Heart left ventricle (tissue), 16 donors: ENCODE measurements around the gene CCNY. TPM values are rescaled to one million over a fixed set of nuclear protein-coding genes. Genes with fewer than 3 reads are reported as not detected.

Source experiments
- ATAC-seq, 4 donors: fragments of 200-7000 bp; cut with Tn5 transposase; one replicate each; pipeline ENCODE4 v1.9.1; 2020 to 2022; ENCODE audit warnings: moderate library complexity in 4 of 4, mild to moderate bottlenecking in 3 of 4, moderate number of reproducible peaks in 1 of 4
- DNase-seq, 5 donors: peaks; one replicate each; pipeline ENCODE4 v3.0.0-alpha.2; 2020
- H3K27ac ChIP-seq, 12 donors: fragments of 200-600 bp; sonication (generic) in 4 of 12; one replicate each; pipeline versions ENCODE4 v1.5.0 to v1.8.0; 2016 to 2022; ENCODE audit warnings: mild to moderate bottlenecking in 2 of 12
- H3K27me3 ChIP-seq, 9 donors: fragments of 200-600 bp; sonication (generic) in 2 of 9; one replicate each; pipeline versions ENCODE4 v1.5.1 to v1.8.0; 2016 to 2022; ENCODE audit warnings: mild to moderate bottlenecking in 3 of 9
- H3K36me3 ChIP-seq, 9 donors: fragments of 200-600 bp; sonication (generic) in 2 of 9; one replicate each; pipeline versions ENCODE4 v1.5.0 to v1.8.0; 2018 to 2022; ENCODE audit warnings: mild to moderate bottlenecking in 2 of 9
- H3K4me1 ChIP-seq, 12 donors: fragments of 200-600 bp; sonication (generic) in 4 of 12; one replicate each; pipeline versions ENCODE4 v1.5.0 to v1.8.0; 2016 to 2022; ENCODE audit warnings: mild to moderate bottlenecking in 3 of 12
- H3K4me3 ChIP-seq, 12 donors: fragments of 200-600 bp; sonication (generic) in 4 of 12; one replicate each; pipeline versions ENCODE4 v1.5.0 to v1.8.0; 2017 to 2022; ENCODE audit warnings: mild to moderate bottlenecking in 9 of 12, moderate library complexity in 4 of 12
- H3K9me3 ChIP-seq, 12 donors: fragments of 200-600 bp; sonication (generic) in 4 of 12; one replicate each; pipeline versions ENCODE4 v1.5.0 to v1.8.0; 2016 to 2022; ENCODE audit warnings: mild to moderate bottlenecking in 1 of 12
- POLR2A ChIP-seq, 2 donors: fragments of 450-650 bp; IDR thresholded peaks; one replicate each; pipeline ENCODE4 v1.6.1; 2017; ENCODE audit warnings: antibody characterized with exemption in 2 of 2, mild to moderate bottlenecking in 2 of 2, moderate library complexity in 2 of 2
- WGBS, 4 donors: extraction: QIAGEN DNeasy Blood & Tissue Kit in 2 of 4; methylation state at CpG; one replicate each; pipeline versions ENCODE4 v1.1.5 to v1.1.7; 2013 to 2018; 5-methylcytosine and 5-hydroxymethylcytosine counted together
- intact Hi-C, 10 donors: fragments of 100-400 bp; cut with DNase I; formaldehyde crosslinking; loops; one replicate each; pipeline versions ENCODE4 v1.11.1 to v1.14.2; 2022
- polyA plus RNA-seq, 2 donors: library from polyadenylated mRNA; stranded (reverse); fragments of 200-250 nt; gene quantifications; one replicate each; pipeline ENCODE4 v1.2.3, GENCODE V29; 2013
- total RNA-seq, 9 donors: library from RNA; depleted of rRNA in 2 of 9; stranded (reverse); fragments of >200 nt in 2 of 9; fragmentation: NEBNext Ultra II Directional in 3 of 9; extraction: Animal tissue kit (Norgen Biotek cat#: 25700) in 3 of 9; gene quantifications; one replicate each; pipeline versions ENCODE4 v1.1.0 to v1.2.4, GENCODE V29; 2016 to 2023
- TF ChIP-seq, protein P1 (sequence below), 12 donors: fragments of 200-600 bp; sonication (generic) in 4 of 12; IDR thresholded peaks; one replicate each; pipeline versions ENCODE4 v1.5.0 to v1.8.0; 2018 to 2022; ENCODE audit warnings: antibody characterized with exemption in 12 of 12, mild to moderate bottlenecking in 5 of 12
- donor health status: ischemic (EF 13 %, LVEDD 7.1; RV severe dilation, severe dysfunction).
- donor health status: healthy with polysubstance abuse.
- donor health status: DM: no; HTN: yes; CAD: no.
- donor health status: DM: no; HTN: no; CAD: no.
- donor health status: ischemic (EF 25% LVEDD 6.9; RV normal size, moderate dysfunction).
- donor health status: ischemic (EF 25% LVEDD 5.7; RV mildly dilated, moderate dysfunction).
- donor health status: healthy.
- donor health status: DM: yes; HTN: yes; CAD: no.
- donor health status: ischemic (EF 35%, LVEDD 5.7; RV mildly dilated, moderate dysfunction).
- donor health status: nonischemic (EF 11% LVEDD 7.7; RV severe dilation, severe dysfunction).
- donor health status: DM: yes; HTN: yes; CAD: no.
- donor health status: PGD.
- donor health status: ischemic (EF 29% LVEDD 5.4; RV normal size, mild dysfunction).
- donor health status: nonischemic (EF 23%, LVEDD 6.1; RV moderate dilation, normal function).

The CCNY gene
- total and polyA plus RNA-seq, 11 donors = 26.4 to 106 (median 80.7) TPM

DNA sequence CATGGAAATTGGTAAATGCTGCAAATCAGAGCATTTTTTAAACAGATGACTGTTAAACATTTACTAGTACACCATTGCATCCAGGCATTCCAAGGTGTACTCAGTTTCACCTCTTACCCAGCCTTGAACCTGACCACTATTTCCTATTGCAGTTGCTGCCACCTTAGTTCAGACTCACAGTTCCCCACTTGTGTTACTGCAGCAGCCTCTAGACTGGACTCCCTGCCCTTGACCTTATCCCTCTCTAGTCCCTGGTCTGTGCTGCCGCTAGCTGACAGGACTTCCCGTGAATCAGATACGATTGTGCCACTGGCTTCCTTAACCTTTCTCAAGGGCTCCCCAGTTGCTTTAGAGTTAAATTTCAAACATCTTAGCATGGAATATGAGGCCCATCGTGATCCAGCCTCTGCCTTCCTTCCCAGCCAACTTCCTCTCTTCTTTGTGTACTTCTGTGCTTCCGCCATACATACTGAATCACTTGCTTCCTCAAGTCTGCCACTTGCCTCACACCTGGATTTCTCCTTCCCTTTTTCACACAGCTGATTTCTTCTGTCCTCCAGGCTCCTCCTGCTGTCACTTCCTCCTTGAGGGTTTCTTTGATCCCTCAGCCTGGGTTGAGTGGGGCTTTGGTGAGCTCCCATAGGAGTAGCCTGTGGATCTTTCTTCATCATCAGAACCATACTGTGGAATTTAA lies 150.1 kb downstream of the CCNY start:
- Histone ChIP-seq H3K9me3 (no peaks in the 10 kb centered on the region), H3K27ac (peak overlapping the region in 2 of 12 donors; percentile 12 to 48), H3K4me3 (no peak overlapping the region), H3K4me1 (peaks cover 0 to 39% (median 27%) of the 10 kb centered on the region in 12 donors), H3K36me3 (peaks cover 0 to 11% (median 2%) of the 10 kb centered on the region in 9 donors), H3K27me3 (no peaks in the 10 kb centered on the region)
- intact Hi-C loops = no loop called here
- no peak for TF ChIP-seq POLR2A (IDR thresholded peaks at IDR 0.05)
- TF ChIP-seq, protein P1, sequence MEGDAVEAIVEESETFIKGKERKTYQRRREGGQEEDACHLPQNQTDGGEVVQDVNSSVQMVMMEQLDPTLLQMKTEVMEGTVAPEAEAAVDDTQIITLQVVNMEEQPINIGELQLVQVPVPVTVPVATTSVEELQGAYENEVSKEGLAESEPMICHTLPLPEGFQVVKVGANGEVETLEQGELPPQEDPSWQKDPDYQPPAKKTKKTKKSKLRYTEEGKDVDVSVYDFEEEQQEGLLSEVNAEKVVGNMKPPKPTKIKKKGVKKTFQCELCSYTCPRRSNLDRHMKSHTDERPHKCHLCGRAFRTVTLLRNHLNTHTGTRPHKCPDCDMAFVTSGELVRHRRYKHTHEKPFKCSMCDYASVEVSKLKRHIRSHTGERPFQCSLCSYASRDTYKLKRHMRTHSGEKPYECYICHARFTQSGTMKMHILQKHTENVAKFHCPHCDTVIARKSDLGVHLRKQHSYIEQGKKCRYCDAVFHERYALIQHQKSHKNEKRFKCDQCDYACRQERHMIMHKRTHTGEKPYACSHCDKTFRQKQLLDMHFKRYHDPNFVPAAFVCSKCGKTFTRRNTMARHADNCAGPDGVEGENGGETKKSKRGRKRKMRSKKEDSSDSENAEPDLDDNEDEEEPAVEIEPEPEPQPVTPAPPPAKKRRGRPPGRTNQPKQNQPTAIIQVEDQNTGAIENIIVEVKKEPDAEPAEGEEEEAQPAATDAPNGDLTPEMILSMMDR (IDR thresholded peaks at IDR 0.05) = no peak
- ATAC-seq (peak in 3 of 4 donors; percentile 56 to 63 (median 62)), DNase-seq (no peak)
- WGBS, 4 donors = 43 to 51% (median 45%) methylated on average over 5 of the region's 5 CpGs

DNA sequence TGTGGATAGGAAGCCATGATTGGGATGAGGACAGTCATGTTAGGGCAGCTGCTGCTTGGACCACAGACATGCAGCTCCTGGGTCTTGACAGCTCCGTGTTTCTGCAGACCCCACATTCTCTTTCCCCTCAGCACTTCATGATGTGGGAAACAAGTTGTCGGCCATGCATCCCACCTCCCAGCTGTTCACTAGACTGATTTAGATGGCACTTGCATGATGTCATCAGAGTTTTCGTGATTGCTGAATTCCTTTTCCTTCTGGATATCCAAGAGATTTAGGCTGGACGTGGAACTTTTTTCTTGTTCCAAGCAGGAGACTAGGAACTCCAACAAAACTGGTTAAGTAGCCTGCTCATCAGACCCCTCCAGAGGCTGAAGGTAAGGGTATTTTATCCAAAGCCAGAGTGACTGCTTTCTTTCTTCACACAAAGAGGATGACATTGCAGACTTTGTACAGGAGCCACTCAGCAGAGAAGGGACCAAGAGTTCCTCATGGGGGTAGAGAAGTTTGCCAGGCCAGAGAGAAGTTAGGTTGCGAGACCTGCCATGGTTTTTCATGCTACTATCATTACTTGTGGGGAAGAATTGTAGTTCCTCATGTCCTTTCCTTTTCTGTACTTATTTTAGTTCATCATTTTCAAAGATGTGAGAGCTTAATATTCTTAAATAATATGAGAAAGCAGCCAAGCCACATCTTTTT lies 151.2 kb downstream of the CCNY start:
- intact Hi-C loops = no loop called here
- Histone ChIP-seq H3K36me3 (peaks cover 0 to 11% (median 2%) of the 10 kb centered on the region in 9 donors), H3K27me3 (no peaks in the 10 kb centered on the region), H3K9me3 (no peaks in the 10 kb centered on the region), H3K27ac (peak overlapping the region in 2 of 12 donors; percentile 22 to 48), H3K4me3 (no peak overlapping the region), H3K4me1 (peaks cover 0 to 33% (median 20%) of the 10 kb centered on the region in 12 donors)
- 68 to 79% (median 72%) methylated on average over 5 of the region's 5 CpGs for WGBS, 4 donors
- no peak for TF ChIP-seq POLR2A (IDR thresholded peaks at IDR 0.05)
- ATAC-seq = peak in 1 of 4 donors; percentile 48
- no peak for DNase-seq

DNA sequence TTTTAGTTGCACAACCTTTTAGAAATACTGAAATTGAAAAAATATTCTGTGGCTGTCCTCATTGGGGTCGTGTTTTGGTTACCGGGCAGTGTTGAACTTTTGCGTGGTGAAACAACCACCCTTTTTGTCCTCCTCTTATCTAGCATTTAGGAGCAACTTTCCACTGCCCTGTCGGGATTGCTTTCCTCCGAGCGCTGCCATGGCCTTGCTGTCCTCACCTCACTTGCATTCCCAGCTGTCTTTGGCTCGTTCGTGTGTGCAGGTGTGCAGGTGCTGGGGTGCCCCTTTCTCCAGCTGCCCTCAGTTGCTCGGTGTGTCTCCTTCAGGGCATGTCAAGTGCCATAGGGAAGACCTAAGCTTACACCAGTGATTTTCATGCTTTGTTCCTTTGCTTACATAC lies 151.9 kb downstream of the CCNY start:
- peaks cover 0 to 40% (median 21%) of the 10 kb centered on the region in 12 donors for H3K4me1 ChIP-seq
- DNase-seq = no peak
- ATAC-seq = peak in 2 of 4 donors; percentile 23 to 50
- no peaks in the 10 kb centered on the region for H3K27me3 ChIP-seq
- H3K36me3 ChIP-seq = peaks cover 0 to 11% (median 2%) of the 10 kb centered on the region in 9 donors
- H3K9me3 ChIP-seq = no peaks in the 10 kb centered on the region
- no peak overlapping the region for H3K4me3 ChIP-seq
- no peak for TF ChIP-seq POLR2A (IDR thresholded peaks at IDR 0.05)
- TF ChIP-seq, protein P1 (IDR thresholded peaks at IDR 0.05) = no peak
- WGBS, 4 donors = 55 to 65% (median 58%) methylated on average over 9 of the region's 9 CpGs
- intact Hi-C loops = no loop called here
- H3K27ac ChIP-seq = peak overlapping the region in 1 of 12 donors; percentile 5

DNA sequence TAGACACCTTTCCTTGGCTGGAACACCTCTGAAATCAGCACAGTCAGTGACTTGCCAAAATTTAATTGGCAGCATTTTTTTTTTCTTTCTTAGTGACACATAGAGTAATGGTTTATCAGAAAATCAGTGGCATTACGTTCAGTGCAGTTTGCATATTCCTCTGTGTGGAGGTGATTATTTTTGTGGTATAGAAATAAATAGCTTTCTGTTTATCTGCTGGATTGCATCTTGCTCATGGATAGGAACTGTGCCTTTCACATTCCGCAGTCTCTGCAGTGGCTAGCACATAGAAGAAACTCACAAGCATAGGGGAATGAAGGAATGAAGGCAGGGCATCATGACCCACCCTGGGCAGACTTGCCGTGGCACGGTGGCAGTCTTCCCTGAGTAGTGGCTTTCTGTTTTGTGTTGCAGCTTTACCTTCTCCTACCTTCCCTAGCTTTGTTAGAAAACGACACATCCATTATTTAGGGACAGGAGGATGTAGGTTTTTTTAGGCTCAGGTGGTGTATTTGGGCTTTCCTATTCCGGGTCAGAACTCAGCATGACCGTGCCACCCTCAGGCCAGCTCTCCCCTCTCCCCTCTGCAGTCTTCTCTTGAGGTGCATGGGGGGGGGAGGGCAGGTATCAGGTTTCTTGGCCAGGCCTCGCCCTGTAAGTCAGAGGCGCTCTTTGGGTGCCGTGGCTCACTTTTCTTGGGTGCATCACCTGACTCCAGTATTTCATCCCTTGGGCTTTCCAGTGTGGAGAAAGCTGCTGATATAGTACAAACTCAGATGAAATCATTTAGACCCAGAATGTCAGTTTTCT lies 156.3 kb downstream of the CCNY start:
- TF ChIP-seq, protein P1 (IDR thresholded peaks at IDR 0.05) = no peak
- no peak for TF ChIP-seq POLR2A (IDR thresholded peaks at IDR 0.05)
- 72 to 80% (median 75%) methylated on average over 10 of the region's 10 CpGs for WGBS, 4 donors

More for the DNA sequence above, 156.3 kb downstream of the CCNY start:
- peak overlapping the region in 2 of 12 donors; percentile 1 to 26 for H3K27ac ChIP-seq
- ATAC-seq (no peak), DNase-seq (no peak)
- peaks cover 0 to 4% (median 0%) of the 10 kb centered on the region in 9 donors for H3K36me3 ChIP-seq
- H3K4me3 ChIP-seq = no peak overlapping the region
- intact Hi-C loops = loop anchor here in 2 of 10 donors (10.0 kb wide), 2 partner anchors 48 to 158 kb away; partner anchors contain the start of gene CCNY (in 1 of the 2)
- no peaks in the 10 kb centered on the region for H3K9me3 ChIP-seq
- H3K27me3 ChIP-seq = no peaks in the 10 kb centered on the region
- H3K4me1 ChIP-seq = peaks cover 0 to 64% (median 32%) of the 10 kb centered on the region in 12 donors
